Panc1 (cell line): ENCODE data around the gene CFDP1. TPM values are rescaled to one million over a fixed set of nuclear protein-coding genes. Genes with fewer than 3 reads are reported as not detected.

Experiments
- ATAC-seq: fragments of 200-7000 bp; cut with Tn5 transposase; 2 replicates; pipeline ENCODE4 v1.9.1; 2020; ENCODE audit warnings: mild to moderate bottlenecking, moderate library complexity
- BruUV-seq: library from RNA; stranded (reverse); fragments of 400-500 nt; replicated peaks from 2 replicates; lab custom pipeline; 2021; lab: Mats Ljungman, UMichigan
- CTCF ChIA-PET: fragments of 300-600 bp; sonication (Branson Sonifier 250); formaldehyde crosslinking; loops from one replicate; lab custom pipeline; 2022; ENCODE audit warnings: antibody characterized with exemption; lab: Charles Lee
- POLR2A ChIA-PET: fragments of 300-600 bp; sonication (Branson Sonifier 250); formaldehyde crosslinking; loops from one replicate; lab custom pipeline; 2022; ENCODE audit warnings: antibody characterized with exemption; lab: Charles Lee
- DNase-seq: peaks from one replicate; pipeline ENCODE4 v3.0.0-alpha.2; 2010; ENCODE audit warnings: low read depth, low spot score
- H3K27ac ChIP-seq: 2 replicates; pipeline ENCODE4 v1.5.1; 2011; ENCODE audit warnings: mild to moderate bottlenecking, low read length, inconsistent platforms
- H3K27me3 ChIP-seq: fragments of 200-500 bp; sonication (Bioruptor generic); 2 replicates; pipeline ENCODE4 v1.6.0; 2014; ENCODE audit warnings: low read length, inconsistent platforms; ENCODE audit not compliant: control insufficient read depth, insufficient read depth
- H3K36me3 ChIP-seq: fragments of 200-500 bp; sonication (Bioruptor generic); 2 replicates; pipeline ENCODE4 v1.5.1; 2014; ENCODE audit warnings: inconsistent platforms, mild to moderate bottlenecking, low read length, moderate library complexity; ENCODE audit not compliant: control insufficient read depth, insufficient read depth
- H3K4me1 ChIP-seq: 2 replicates; pipeline ENCODE4 v1.5.1; 2011; ENCODE audit warnings: inconsistent platforms, mild to moderate bottlenecking, low read length, moderate library complexity; ENCODE audit not compliant: control insufficient read depth, insufficient read depth
- H3K4me3 ChIP-seq, 2 experiments: 2 replicates each; pipeline ENCODE4 v1.5.1; 2011 to 2012; ENCODE audit warnings: low read depth in 2 of 2, low read length in 2 of 2, mild to moderate bottlenecking in 2 of 2, inconsistent platforms in 1 of 2, moderate library complexity in 1 of 2
- H3K9me3 ChIP-seq: fragments of 200-500 bp; sonication (Bioruptor generic); 2 replicates; pipeline ENCODE4 v1.5.1; 2014; ENCODE audit warnings: low read depth, mild to moderate bottlenecking, inconsistent platforms, low read length, moderate library complexity; ENCODE audit not compliant: control insufficient read depth, insufficient read depth
- POLR2AphosphoS5 ChIP-seq: IDR thresholded peaks from 2 replicates; pipeline ENCODE4 v1.6.1; 2012; ENCODE audit warnings: mild to moderate bottlenecking, low read depth, low read length, moderate library complexity
- SIN3A ChIP-seq: IDR thresholded peaks from 2 replicates; pipeline ENCODE4 v1.6.1; 2012; ENCODE audit warnings: low read depth, mild to moderate bottlenecking, low read length, moderate library complexity, borderline replicate concordance; ENCODE audit not compliant: insufficient read depth
- TCF7L2 ChIP-seq: IDR thresholded peaks from 2 replicates; pipeline ENCODE4 v1.6.1; 2011; ENCODE audit warnings: mild to moderate bottlenecking, low read depth, low read length, inconsistent platforms
- in situ Hi-C: cut with HindIII; loops from 2 replicates; pipeline ENCODE4 v1.10.0; 2016; ENCODE audit warnings: low sequenced_read_pairs, low pct_unique_long_range_greater_than_20kb
- intact Hi-C: fragments of 100-400 bp; cut with micrococcal nuclease; formaldehyde crosslinking; loops from one replicate; pipeline ENCODE4 v1.10.0; 2022; ENCODE audit not compliant: unreplicated experiment
- total RNA-seq: library from RNA; stranded (reverse); gene quantifications from one replicate; pipeline ENCODE4 v1.2.1, GENCODE V29; 2021; ENCODE audit not compliant: unreplicated experiment
- TF ChIP-seq, protein P1 (sequence below), 2 experiments: IDR thresholded peaks; 2 replicates each; pipeline ENCODE4 v1.6.1; 2011 to 2012; ENCODE audit warnings: low read depth in 2 of 2, control low read depth in 1 of 2, low read length in 1 of 2, mild to moderate bottlenecking in 1 of 2, moderate library complexity in 1 of 2; ENCODE audit not compliant: insufficient read depth in 1 of 2
- TF ChIP-seq, protein P2 (sequence below): fragments of 450-650 bp; IDR thresholded peaks from 2 replicates; pipeline ENCODE4 v1.5.1; 2017; ENCODE audit warnings: mild to moderate bottlenecking

Gene CFDP1
- total RNA-seq, 1 experiment from 2014 or later, result 25.7 TPM

DNA sequence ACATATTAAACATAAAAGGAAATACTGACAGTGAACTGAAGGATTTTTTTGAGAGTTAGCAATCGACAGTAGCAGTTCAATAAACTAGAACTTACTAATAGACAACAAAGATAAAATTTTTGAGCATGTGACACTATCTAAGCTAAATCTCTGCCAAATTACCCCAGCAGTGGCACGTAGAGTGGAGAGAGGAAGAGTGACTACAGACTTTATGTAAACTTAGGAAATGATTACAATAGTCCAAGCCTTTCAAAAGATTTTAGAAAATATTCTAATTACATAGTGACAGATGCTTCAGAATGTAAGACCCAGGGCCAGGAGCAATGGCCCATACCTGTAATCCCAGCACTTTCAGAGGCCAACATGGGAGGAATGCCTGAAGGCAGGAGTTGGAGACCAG, 52.4 kb downstream of the CFDP1 start:
- in situ Hi-C loops, result no loop called here
- ATAC-seq (no peak), DNase-seq (no peak)
- ChIA-PET POLR2A (no interaction called here), CTCF (no interaction called here)
- Histone ChIP-seq H3K27me3 (no peaks in the 10 kb centered on the region), H3K4me3 (no peak overlapping the region), H3K36me3 (no peaks in the 10 kb centered on the region), H3K9me3 (no peaks in the 10 kb centered on the region), H3K4me1 (no peaks in the 10 kb centered on the region), H3K27ac (no peak overlapping the region)
- no TSS peak for BruUV-seq
- intact Hi-C loops, result loop anchor here (10.0 kb wide), 1 partner anchor 146 kb away; no protein-coding TSS in a partner anchor
- no peak for TF ChIP-seq SIN3A
- TF ChIP-seq TCF7L2, result no peak
- TF ChIP-seq, protein P1, sequence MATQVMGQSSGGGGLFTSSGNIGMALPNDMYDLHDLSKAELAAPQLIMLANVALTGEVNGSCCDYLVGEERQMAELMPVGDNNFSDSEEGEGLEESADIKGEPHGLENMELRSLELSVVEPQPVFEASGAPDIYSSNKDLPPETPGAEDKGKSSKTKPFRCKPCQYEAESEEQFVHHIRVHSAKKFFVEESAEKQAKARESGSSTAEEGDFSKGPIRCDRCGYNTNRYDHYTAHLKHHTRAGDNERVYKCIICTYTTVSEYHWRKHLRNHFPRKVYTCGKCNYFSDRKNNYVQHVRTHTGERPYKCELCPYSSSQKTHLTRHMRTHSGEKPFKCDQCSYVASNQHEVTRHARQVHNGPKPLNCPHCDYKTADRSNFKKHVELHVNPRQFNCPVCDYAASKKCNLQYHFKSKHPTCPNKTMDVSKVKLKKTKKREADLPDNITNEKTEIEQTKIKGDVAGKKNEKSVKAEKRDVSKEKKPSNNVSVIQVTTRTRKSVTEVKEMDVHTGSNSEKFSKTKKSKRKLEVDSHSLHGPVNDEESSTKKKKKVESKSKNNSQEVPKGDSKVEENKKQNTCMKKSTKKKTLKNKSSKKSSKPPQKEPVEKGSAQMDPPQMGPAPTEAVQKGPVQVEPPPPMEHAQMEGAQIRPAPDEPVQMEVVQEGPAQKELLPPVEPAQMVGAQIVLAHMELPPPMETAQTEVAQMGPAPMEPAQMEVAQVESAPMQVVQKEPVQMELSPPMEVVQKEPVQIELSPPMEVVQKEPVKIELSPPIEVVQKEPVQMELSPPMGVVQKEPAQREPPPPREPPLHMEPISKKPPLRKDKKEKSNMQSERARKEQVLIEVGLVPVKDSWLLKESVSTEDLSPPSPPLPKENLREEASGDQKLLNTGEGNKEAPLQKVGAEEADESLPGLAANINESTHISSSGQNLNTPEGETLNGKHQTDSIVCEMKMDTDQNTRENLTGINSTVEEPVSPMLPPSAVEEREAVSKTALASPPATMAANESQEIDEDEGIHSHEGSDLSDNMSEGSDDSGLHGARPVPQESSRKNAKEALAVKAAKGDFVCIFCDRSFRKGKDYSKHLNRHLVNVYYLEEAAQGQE (IDR thresholded peaks at IDR 0.05; ENCODE audit: insufficient read depth in 1 of 2, low read depth in 2 of 2, low read length in 1 of 2), result no peak
- TF ChIP-seq, protein P2, sequence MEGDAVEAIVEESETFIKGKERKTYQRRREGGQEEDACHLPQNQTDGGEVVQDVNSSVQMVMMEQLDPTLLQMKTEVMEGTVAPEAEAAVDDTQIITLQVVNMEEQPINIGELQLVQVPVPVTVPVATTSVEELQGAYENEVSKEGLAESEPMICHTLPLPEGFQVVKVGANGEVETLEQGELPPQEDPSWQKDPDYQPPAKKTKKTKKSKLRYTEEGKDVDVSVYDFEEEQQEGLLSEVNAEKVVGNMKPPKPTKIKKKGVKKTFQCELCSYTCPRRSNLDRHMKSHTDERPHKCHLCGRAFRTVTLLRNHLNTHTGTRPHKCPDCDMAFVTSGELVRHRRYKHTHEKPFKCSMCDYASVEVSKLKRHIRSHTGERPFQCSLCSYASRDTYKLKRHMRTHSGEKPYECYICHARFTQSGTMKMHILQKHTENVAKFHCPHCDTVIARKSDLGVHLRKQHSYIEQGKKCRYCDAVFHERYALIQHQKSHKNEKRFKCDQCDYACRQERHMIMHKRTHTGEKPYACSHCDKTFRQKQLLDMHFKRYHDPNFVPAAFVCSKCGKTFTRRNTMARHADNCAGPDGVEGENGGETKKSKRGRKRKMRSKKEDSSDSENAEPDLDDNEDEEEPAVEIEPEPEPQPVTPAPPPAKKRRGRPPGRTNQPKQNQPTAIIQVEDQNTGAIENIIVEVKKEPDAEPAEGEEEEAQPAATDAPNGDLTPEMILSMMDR, result no peak
- TF ChIP-seq POLR2AphosphoS5, result no peak

DNA sequence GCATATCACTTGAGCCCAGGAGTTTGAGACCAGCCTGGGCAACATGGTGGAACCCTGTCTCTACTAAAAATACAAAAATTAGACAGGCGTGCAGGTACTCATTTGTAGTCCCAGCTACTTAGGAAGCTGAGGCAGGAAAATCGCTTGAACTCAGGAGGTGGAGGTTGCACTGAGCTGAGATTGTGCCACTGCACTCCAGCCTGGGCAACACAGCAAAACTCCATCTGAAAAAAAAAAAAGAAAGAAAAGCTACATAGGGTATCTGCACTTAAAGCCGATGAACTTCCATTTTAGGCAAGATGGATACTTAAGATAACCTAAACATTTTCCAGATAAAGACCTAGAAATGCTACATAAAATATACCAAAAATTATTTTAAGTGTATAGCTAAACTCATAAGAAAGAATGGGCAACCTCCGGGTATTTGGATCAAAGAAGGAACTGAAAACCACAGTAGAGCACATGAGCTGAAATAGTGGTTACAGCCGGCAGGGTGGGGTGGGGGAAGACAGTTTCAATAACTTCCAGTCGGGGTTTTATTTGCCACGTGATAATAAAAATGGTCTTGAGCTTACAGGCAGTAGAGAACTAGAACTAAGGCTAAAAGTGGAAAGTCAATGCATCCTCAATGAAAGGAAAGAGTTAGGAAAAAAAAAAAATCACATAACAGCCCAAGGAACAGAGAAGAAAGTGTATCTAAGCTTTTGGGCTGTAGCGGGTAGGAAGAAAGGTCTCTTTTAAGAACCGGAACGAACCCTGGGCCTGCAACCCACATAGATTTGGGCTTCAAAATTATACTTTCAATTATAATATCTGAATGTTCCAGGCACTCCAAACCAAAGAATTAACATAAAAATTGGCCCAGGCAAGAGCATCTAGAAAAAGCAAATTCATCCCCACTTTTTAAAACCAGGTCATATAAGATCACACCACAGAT, 53.1 kb downstream of the CFDP1 start:
- POLR2A ChIA-PET, result interaction anchor here (0.7 kb wide), 2 partner anchors 76 to 78 kb away, joined by 4 to 5 read pairs; no protein-coding TSS in a partner anchor
- CTCF ChIA-PET, result interaction anchor here (0.7 kb wide), 1 partner anchor 130 kb away, joined by 5 read pairs; no protein-coding TSS in a partner anchor
- in situ Hi-C loops (no loop called here), intact Hi-C loops (loop anchor here (10.0 kb wide), 1 partner anchor 145 kb away; no protein-coding TSS in a partner anchor)
- DNase-seq (no peak), ATAC-seq (no peak)
- Histone ChIP-seq H3K27ac (no peak overlapping the region), H3K9me3 (no peaks in the 10 kb centered on the region), H3K4me1 (no peaks in the 10 kb centered on the region), H3K27me3 (no peaks in the 10 kb centered on the region), H3K4me3 (no peak overlapping the region), H3K36me3 (no peaks in the 10 kb centered on the region)
- BruUV-seq, result no TSS peak
- TF ChIP-seq, protein P1 (IDR thresholded peaks at IDR 0.05; ENCODE audit: insufficient read depth in 1 of 2, low read depth in 2 of 2, low read length in 1 of 2), result no peak
- no peak for TF ChIP-seq TCF7L2
- TF ChIP-seq, protein P2, result no peak
- TF ChIP-seq SIN3A, result no peak
- no peak for TF ChIP-seq POLR2AphosphoS5
